RWPE2 (cell line): ENCODE results near the gene KIAA0513.

Experiments
- ATAC-seq: fragments of 200-7000 bp; cut with Tn5 transposase; 3 replicates; pipeline ENCODE4 v1.9.1; 2021; ENCODE audit warnings: low read depth
- DNase-seq: peaks from one replicate; pipeline ENCODE4 v3.0.0-alpha.2; 2020; ENCODE audit warnings: low spot score
- H3K27ac ChIP-seq: fragments of 450-650 bp; 2 replicates; pipeline ENCODE4 v1.5.1; 2017; ENCODE audit warnings: mild to moderate bottlenecking; ENCODE audit not compliant: poor library complexity, severe bottlenecking
- H3K27me3 ChIP-seq: fragments of 250-450 bp; sonication (Bioruptor Pico); 2 replicates; pipeline ENCODE4 v1.5.1; 2021; ENCODE audit warnings: mild to moderate bottlenecking, moderate library complexity; ENCODE audit not compliant: insufficient read depth, poor library complexity, severe bottlenecking
- H3K36me3 ChIP-seq: fragments of 250-450 bp; sonication (Bioruptor Pico); 2 replicates; pipeline ENCODE4 v1.5.1; 2020; ENCODE audit warnings: low read depth, mild to moderate bottlenecking, moderate library complexity
- H3K4me1 ChIP-seq: fragments of 250-450 bp; sonication (Bioruptor Pico); 2 replicates; pipeline ENCODE4 v1.5.1; 2021; ENCODE audit warnings: mild to moderate bottlenecking, moderate library complexity; ENCODE audit not compliant: insufficient read depth, poor library complexity, severe bottlenecking
- H3K4me3 ChIP-seq: fragments of 250-450 bp; sonication (Bioruptor Pico); 2 replicates; pipeline ENCODE4 v1.5.1; 2021; ENCODE audit warnings: mild to moderate bottlenecking, moderate library complexity; ENCODE audit not compliant: severe bottlenecking
- H3K9me3 ChIP-seq: fragments of 250-450 bp; sonication (Bioruptor Pico); 2 replicates; pipeline ENCODE4 v1.5.1; 2021; ENCODE audit warnings: mild to moderate bottlenecking, moderate library complexity; ENCODE audit not compliant: severe bottlenecking
- CTCF ChIP-seq: fragments of 450-650 bp; IDR thresholded peaks from one replicate; pipeline ENCODE4 v1.5.1; 2017; ENCODE audit warnings: mild to moderate bottlenecking, moderate library complexity; ENCODE audit not compliant: poor library complexity, severe bottlenecking

KIAA0513 gene

GRCh38 chr16:85090181-85090580 is 62.6 kb downstream of the KIAA0513 start:
- Histone ChIP-seq H3K9me3 (no peaks in the 10 kb centered on the region), H3K4me1 (peaks cover 10% of the 10 kb centered on the region)
- TF ChIP-seq CTCF, result no peak

GRCh38 chr16:85090873-85091521 is 63.4 kb downstream of the KIAA0513 start:
- DNase-seq (no peak), ATAC-seq (no peak)
- no peak overlapping the region for H3K27ac ChIP-seq
- no peak overlapping the region for H3K4me3 ChIP-seq
- no peaks in the 10 kb centered on the region for H3K9me3 ChIP-seq
- no peaks in the 10 kb centered on the region for H3K27me3 ChIP-seq
- no peaks in the 10 kb centered on the region for H3K36me3 ChIP-seq
- H3K4me1 ChIP-seq, result peaks cover 10% of the 10 kb centered on the region
- no peak for TF ChIP-seq CTCF

More at GRCh38 chr16:85090181-85090580, 62.6 kb downstream of the KIAA0513 start:
- no peak overlapping the region for H3K4me3 ChIP-seq
- no peak overlapping the region for H3K27ac ChIP-seq
- no peak for DNase-seq
- no peaks in the 10 kb centered on the region for H3K36me3 ChIP-seq
- no peaks in the 10 kb centered on the region for H3K27me3 ChIP-seq
- ATAC-seq, result no peak

- Histone ChIP-seq H3K4me3 (no peak overlapping the region), H3K27me3 (no peaks in the 10 kb centered on the region), H3K36me3 (no peaks in the 10 kb centered on the region), H3K4me1 (peaks cover 10% of the 10 kb centered on the region), H3K27ac (no peak overlapping the region), H3K9me3 (no peaks in the 10 kb centered on the region)
- ATAC-seq (no peak), DNase-seq (no peak)
- TF ChIP-seq CTCF, result no peak
These were observed 63.9 kb downstream of the KIAA0513 start for GRCh38 chr16:85091522-85091910.

- Histone ChIP-seq H3K4me1 (peaks cover 10% of the 10 kb centered on the region), H3K4me3 (no peak overlapping the region), H3K27ac (no peak overlapping the region), H3K9me3 (no peaks in the 10 kb centered on the region), H3K36me3 (no peaks in the 10 kb centered on the region), H3K27me3 (no peaks in the 10 kb centered on the region)
- TF ChIP-seq CTCF, result no peak
- no peak for DNase-seq
- ATAC-seq, result no peak
These were observed 64.7 kb downstream of the KIAA0513 start for GRCh38 chr16:85092309-85092708.

- no peak overlapping the region for H3K4me3 ChIP-seq
- ATAC-seq, result no peak
- TF ChIP-seq CTCF, result no peak
These were observed 65.3 kb downstream of the KIAA0513 start for GRCh38 chr16:85092851-85093250.

More at GRCh38 chr16:85092851-85093250, 65.3 kb downstream of the KIAA0513 start:
- H3K27me3 ChIP-seq, result no peaks in the 10 kb centered on the region
- no peak for DNase-seq
- H3K36me3 ChIP-seq, result no peaks in the 10 kb centered on the region
- H3K27ac ChIP-seq, result no peak overlapping the region
- peaks cover 10% of the 10 kb centered on the region for H3K4me1 ChIP-seq
- H3K9me3 ChIP-seq, result no peaks in the 10 kb centered on the region
